GM21381 (cell line): ENCODE measurements around the gene ATAD5.
"Not testable (repeated sequence)": the region's sequence is repeated elsewhere in the genome, so short reads cannot be mapped to it uniquely, and the experiment has no call there.

Experiments used
- ATAC-seq: cut with Tn5 transposase; IDR thresholded peaks from one replicate; pipeline ENCODE4 v1.9.1; 2021; ENCODE audit warnings: mild to moderate bottlenecking, moderate library complexity; ENCODE audit not compliant: unreplicated experiment

ATAD5 gene

GRCh38 chr17:30906101-30906911 is 74.5 kb downstream of the ATAD5 start, which contains the start of gene TEFM:
TEFM (minus strand) TSS chr17:30906238; CDS start chr17:30906198, 40 bp downstream.
- ATAC-seq, result peak; percentile 94

GRCh38 chr17:30908717-30909420 is 77.1 kb downstream of the ATAD5 start:
- ATAC-seq, result no peak

- not testable (repeated sequence) for ATAC-seq
Measured at GRCh38 chr17:30910151-30910550, 78.4 kb downstream of the ATAD5 start.

GRCh38 chr17:30913955-30914354 is 82.2 kb downstream of the ATAD5 start:
- no peak for ATAC-seq

- no peak for ATAC-seq
Measured at GRCh38 chr17:30915833-30916611, 84.3 kb downstream of the ATAD5 start.

- no peak for ATAC-seq
Measured at GRCh38 chr17:30917050-30917449, 85.3 kb downstream of the ATAD5 start.

GRCh38 chr17:30920282-30920681 is 88.5 kb downstream of the ATAD5 start:
- no peak for ATAC-seq

- ATAC-seq, result no peak
Measured at GRCh38 chr17:30920683-30921543, 89.1 kb downstream of the ATAD5 start.

- ATAC-seq, result no peak
Measured at GRCh38 chr17:30921544-30922196, 89.9 kb downstream of the ATAD5 start, which contains the start of gene ADAP2. ADAP2 (plus strand) TSS chr17:30921945; CDS start chr17:30922015, 70 bp downstream.

- no peak for ATAC-seq
Measured at GRCh38 chr17:30922235-30923030, 90.7 kb downstream of the ATAD5 start.

- ATAC-seq, result no peak
Measured at GRCh38 chr17:30924341-30924740, 92.6 kb downstream of the ATAD5 start.

- no peak for ATAC-seq
Measured at GRCh38 chr17:30926516-30926915, 94.8 kb downstream of the ATAD5 start.

GRCh38 chr17:30927756-30928155 is 96.0 kb downstream of the ATAD5 start:
- ATAC-seq, result no peak

- no peak for ATAC-seq
Measured at GRCh38 chr17:30928584-30928983, 96.8 kb downstream of the ATAD5 start.

GRCh38 chr17:30929081-30929633 is 97.4 kb downstream of the ATAD5 start:
- ATAC-seq, result no peak

GRCh38 chr17:30929861-30930260 is 98.1 kb downstream of the ATAD5 start:
- not testable (repeated sequence) for ATAC-seq

- ATAC-seq, result no peak
Measured at GRCh38 chr17:30930495-30930894, 98.7 kb downstream of the ATAD5 start.

- not testable (repeated sequence) for ATAC-seq
Measured at GRCh38 chr17:30931582-30931981, 99.8 kb downstream of the ATAD5 start.

GRCh38 chr17:30933966-30934365 is 102.2 kb downstream of the ATAD5 start:
- ATAC-seq, result no peak
